Panc1 (cell line): Measurements from ENCODE around the gene LRGUK.

Experiments used
- CTCF ChIP-seq: fragments of 450-650 bp; IDR thresholded peaks from 2 replicates; pipeline ENCODE4 v1.5.1; 2017; ENCODE audit warnings: mild to moderate bottlenecking
- POLR2AphosphoS5 ChIP-seq: IDR thresholded peaks from 2 replicates; pipeline ENCODE4 v1.6.1; 2012; ENCODE audit warnings: mild to moderate bottlenecking, low read depth, low read length, moderate library complexity
- REST ChIP-seq, 2 experiments: IDR thresholded peaks; 2 replicates each; pipeline ENCODE4 v1.6.1; 2011 to 2012; ENCODE audit warnings: low read depth in 2 of 2, control low read depth in 1 of 2, low read length in 1 of 2, mild to moderate bottlenecking in 1 of 2, moderate library complexity in 1 of 2; ENCODE audit not compliant: insufficient read depth in 1 of 2
- SIN3A ChIP-seq: IDR thresholded peaks from 2 replicates; pipeline ENCODE4 v1.6.1; 2012; ENCODE audit warnings: low read depth, mild to moderate bottlenecking, low read length, moderate library complexity, borderline replicate concordance; ENCODE audit not compliant: insufficient read depth
- TCF7L2 ChIP-seq: IDR thresholded peaks from 2 replicates; pipeline ENCODE4 v1.6.1; 2011; ENCODE audit warnings: mild to moderate bottlenecking, low read depth, low read length, inconsistent platforms

GRCh38 chr7:134182078-134182477 lies 54.9 kb downstream of the LRGUK start:
- TF ChIP-seq CTCF (no peak), TCF7L2 (no peak), POLR2AphosphoS5 (no peak), REST (IDR thresholded peaks at IDR 0.05; ENCODE audit: insufficient read depth in 1 of 2, low read depth in 2 of 2, low read length in 1 of 2) (no peak), SIN3A (no peak)
